ENCODE measurements around the gene CPSF6.

CPSF6 gene

DNA sequence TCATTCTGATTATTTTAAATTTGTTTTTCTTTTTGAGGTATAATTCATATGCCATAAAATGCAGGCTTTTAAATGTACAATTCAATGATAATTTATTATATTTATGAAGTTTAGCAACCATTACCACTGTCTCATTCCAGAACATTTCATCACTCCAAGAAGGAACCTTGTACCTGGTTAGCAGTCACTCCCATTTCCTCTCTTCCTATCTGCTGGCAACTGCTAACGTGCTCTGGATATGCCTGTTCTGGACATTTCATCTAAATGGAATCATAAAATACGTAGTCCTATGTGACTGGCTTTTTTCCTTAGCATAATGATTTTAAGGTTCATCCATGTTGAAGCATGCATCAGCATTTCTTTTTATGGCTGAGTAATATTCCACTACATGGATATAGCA, 15.5 kb downstream of the CPSF6 start:
- in situ Hi-C loops (cut with MboI; ENCODE audit: low sequenced_read_pairs): loop anchor here (10.0 to 25.0 kb wide), 2 partner anchors 100 to 393 kb away; no protein-coding TSS in a partner anchor

GRCh38 chr12:69258655-69259054, 19.3 kb downstream of the CPSF6 start:
- in situ Hi-C loops (cut with MboI; ENCODE audit: low sequenced_read_pairs): loop anchor here (10.0 to 25.0 kb wide), 2 partner anchors 104 to 396 kb away; no protein-coding TSS in a partner anchor

- in situ Hi-C loops (cut with MboI; ENCODE audit: low sequenced_read_pairs): loop anchor here (25.0 kb wide), 1 partner anchor 400 kb away; no protein-coding TSS in a partner anchor
These were observed 23.1 kb downstream of the CPSF6 start for GRCh38 chr12:69262264-69262974.

GRCh38 chr12:69265205-69265604, 25.8 kb downstream of the CPSF6 start:
- in situ Hi-C loops (cut with MboI; ENCODE audit: low sequenced_read_pairs): loop anchor here (25.0 kb wide), 1 partner anchor 403 kb away; no protein-coding TSS in a partner anchor

- in situ Hi-C loops (cut with MboI; ENCODE audit: low sequenced_read_pairs): loop anchor here (25.0 kb wide), 1 partner anchor 403 kb away; no protein-coding TSS in a partner anchor
These were observed 26.3 kb downstream of the CPSF6 start for GRCh38 chr12:69265633-69266032.

- in situ Hi-C loops (cut with MboI; ENCODE audit: low sequenced_read_pairs): loop anchor here (25.0 kb wide), 1 partner anchor 404 kb away; no protein-coding TSS in a partner anchor
These were observed 26.8 kb downstream of the CPSF6 start for GRCh38 chr12:69266036-69266635.

GRCh38 chr12:69269736-69270135, 30.4 kb downstream of the CPSF6 start:
- in situ Hi-C loops (cut with MboI; ENCODE audit: low sequenced_read_pairs): loop anchor here (25.0 kb wide), 1 partner anchor 407 kb away; no protein-coding TSS in a partner anchor

DNA sequence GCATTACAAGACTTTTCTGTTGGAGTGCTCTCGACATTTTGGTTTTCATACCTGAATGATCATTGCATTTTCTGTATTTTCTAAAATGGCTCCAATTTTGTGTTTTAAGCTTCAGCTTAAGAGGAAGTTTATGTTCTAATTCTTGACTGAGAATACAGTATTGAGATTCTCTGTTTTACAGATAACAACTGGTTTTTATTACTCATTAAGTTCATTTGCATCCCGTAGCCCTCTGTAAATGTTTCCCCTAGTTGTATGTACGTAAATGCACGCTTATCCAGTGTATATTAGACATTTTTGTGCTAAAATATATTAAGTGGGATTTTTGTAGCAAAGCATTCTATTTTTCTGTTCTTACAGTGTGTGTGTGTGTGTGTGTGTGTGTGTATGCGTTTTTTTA, 33.1 kb downstream of the CPSF6 start:
- in situ Hi-C loops (cut with MboI; ENCODE audit: low sequenced_read_pairs): loop anchor here (25.0 kb wide), 1 partner anchor 410 kb away; no protein-coding TSS in a partner anchor

DNA sequence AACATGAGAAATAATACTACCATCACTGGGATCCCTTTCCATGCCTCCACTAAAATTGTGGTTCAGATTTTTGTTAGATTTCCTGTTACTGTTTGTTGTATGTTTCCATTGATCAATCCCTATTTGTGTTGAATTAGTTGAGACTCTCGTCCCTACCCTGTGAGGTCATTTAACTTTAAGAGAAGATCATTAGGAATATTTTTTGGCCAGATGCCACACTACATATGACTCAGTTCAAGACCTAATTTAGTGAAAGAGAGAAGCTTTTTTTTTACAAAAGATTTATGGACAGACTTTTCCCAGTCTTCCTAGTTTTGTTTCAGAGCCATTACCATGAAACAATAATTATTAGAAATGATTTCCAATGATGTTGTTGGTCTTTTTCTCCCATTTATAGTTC, 35.5 kb downstream of the CPSF6 start:
- in situ Hi-C loops (cut with MboI; ENCODE audit: low sequenced_read_pairs): loop anchor here (25.0 kb wide), 2 partner anchors 287 to 413 kb away; no protein-coding TSS in a partner anchor

DNA sequence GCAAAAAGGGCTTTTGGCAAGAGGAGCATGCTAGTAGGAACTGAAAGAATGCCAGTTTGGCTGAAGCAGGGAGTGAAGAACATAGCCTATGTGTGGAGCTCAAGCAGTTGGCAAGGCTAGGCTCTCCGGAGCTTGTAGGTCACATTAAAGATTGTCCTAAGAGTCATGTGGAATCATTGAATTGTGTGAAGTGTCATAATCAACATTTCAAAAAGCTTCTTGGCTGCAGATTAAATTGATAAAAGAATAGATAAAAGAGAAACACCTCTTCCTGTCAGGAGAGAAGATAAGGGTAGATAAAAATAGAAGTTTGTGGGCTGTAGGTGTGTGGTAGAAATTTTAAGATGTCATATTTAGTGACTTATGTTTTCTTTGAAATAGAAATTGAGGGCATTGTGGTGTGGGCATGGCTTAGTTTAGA, 36.1 kb downstream of the CPSF6 start:
- in situ Hi-C loops (cut with MboI; ENCODE audit: low sequenced_read_pairs): loop anchor here (25.0 kb wide), 1 partner anchor 287 kb away; no protein-coding TSS in a partner anchor

DNA sequence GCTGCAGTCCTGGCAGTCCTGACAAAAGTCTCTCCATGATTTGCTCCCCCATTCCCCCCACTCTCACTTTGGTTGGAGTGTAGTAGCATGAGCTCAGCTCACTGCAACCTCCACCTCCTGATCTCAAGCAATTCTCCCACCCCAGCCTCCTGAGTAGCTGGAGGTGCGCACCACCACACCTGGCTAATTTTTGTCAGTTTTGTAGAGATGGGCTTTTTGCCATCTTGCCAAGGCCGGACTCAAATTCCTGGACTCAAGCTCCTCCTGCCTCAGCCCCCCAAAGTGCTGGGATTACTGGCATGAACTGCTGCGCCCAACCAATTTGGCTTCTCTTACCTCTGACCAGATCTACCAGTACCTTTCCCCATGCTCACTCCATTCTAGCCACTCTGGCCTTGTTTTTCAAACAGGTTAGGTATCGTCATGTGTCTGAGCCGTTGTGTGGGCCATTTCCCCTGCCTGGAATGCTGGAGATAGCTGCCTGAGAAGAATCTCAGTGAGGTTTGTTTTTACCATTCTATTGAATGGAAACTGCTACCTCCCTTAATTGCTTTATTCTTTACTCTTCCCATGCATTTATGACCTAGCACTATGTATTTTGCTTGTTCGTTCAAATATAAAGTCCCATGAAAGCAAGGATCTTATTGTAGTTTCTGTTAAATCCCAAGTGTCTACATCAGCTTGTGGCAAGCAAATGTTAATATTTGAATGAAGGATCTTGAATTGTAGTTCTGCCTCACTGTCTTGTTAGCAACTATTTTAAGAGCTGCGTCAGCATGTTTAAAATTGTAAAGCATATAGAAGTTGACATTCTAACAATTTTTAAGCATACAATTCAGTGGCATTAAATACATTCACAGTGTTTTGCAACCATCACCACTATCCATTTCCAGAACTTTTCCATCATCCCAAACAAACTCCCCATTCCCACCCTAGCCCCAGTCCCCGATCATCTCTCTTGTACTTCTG, 39.7 kb downstream of the CPSF6 start:
- in situ Hi-C loops (cut with MboI; ENCODE audit: low sequenced_read_pairs): loop anchor here (25.0 kb wide), 1 partner anchor 283 kb away; no protein-coding TSS in a partner anchor

DNA sequence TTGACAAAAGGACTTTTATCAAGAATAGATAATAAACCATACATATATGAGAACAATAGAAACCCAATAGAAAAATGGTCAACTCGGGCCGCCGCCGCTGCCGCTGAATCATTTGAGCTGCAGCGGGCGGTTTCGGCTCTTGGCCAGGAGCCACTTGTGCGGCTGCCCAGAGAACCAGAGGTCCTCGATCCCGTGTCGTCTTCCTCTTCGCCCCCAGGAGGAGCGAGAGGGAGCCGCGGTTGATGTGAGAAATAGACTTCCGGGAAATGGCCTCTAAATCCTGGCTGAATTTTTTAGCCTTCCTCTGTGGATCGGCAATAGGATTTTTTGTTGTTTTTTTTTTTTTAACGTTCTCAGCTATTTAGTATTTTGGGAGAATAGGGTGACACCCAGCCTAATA, 44.8 kb downstream of the CPSF6 start:
- in situ Hi-C loops (cut with MboI; ENCODE audit: low sequenced_read_pairs): loop anchor here (25.0 kb wide), 1 partner anchor 278 kb away; no protein-coding TSS in a partner anchor

DNA sequence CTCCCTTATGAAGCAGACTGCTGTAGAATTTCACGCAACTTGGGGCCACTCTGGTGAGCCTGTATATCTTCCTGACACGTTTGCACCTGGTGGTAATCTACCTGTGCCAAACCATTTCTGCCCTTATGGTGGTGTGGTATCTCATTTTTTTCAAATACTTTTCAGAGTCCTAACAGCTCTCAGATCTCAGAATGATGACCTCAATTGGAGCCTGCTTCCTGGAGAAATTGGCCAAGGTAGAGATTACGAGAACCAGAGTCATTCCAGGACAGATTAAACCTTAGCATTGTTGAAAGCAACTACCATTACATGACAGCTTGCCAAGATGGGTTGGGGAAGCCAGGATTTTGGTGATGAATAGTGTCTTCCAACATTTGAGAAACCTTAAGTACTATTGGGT, 48.2 kb downstream of the CPSF6 start:
- in situ Hi-C loops (cut with MboI; ENCODE audit: low sequenced_read_pairs): loop anchor here (25.0 kb wide), 1 partner anchor 275 kb away; no protein-coding TSS in a partner anchor

DNA sequence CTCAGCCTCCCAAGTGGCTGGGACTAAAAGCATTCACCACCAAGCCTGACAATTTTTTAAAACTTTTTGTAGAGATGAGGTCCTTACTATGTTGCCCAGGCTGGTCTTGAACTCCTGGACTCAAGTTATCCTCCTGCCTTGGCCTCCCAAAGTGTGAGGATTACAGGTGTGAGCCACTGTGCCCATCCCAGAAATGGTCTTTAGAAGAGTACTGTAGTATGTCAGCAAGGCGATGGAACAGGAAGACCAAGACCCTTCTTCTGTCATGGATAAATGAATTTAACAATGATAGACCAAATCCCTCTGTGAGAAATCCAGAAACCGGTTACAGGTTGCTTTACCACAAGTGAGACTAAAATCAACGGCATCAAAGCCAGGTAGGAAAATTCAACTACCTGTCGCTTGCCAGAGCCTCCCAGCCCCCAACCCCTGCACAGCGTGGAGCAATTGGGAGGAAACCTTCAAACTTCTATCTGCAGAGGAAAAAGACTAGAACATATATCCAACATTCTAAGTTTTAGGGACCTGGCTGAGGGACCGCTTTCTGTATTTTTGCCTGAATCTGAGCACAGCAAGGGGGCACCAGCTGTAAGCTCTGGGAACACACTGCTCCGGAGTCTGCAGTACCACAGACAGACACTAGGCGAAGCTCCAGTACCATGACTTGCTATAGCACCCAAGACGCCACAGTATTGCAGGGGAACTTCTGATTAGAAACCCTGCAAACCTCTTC, 51.3 kb downstream of the CPSF6 start:
- in situ Hi-C loops (cut with MboI; ENCODE audit: low sequenced_read_pairs): loop anchor here (25.0 kb wide), 1 partner anchor 272 kb away; no protein-coding TSS in a partner anchor

GRCh38 chr12:69291278-69291593, 51.9 kb downstream of the CPSF6 start:
- in situ Hi-C loops (cut with MboI; ENCODE audit: low sequenced_read_pairs): loop anchor here (25.0 kb wide), 1 partner anchor 271 kb away; no protein-coding TSS in a partner anchor

DNA sequence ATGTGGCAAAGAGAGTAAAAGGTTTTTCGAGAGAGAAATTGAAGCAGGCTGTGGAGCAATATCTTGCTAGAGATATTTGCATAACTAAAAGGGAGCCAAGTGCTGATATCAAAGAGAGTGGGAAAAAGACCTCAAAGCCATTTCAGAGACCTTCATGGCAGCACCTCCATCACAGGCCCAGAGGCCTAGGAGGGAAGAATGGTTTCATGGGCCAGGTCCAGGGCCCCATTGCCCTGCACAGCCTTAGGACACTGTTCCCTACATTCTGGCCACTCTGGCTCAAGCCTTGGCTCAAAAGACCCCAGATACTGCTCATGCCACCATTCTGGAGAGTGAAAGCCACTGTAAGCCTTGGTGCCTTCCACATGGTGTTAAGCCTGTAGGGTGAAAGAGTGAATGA, 58.8 kb downstream of the CPSF6 start:
- in situ Hi-C loops (cut with MboI; ENCODE audit: low sequenced_read_pairs): loop anchor here (25.0 kb wide), 1 partner anchor 264 kb away; no protein-coding TSS in a partner anchor

GRCh38 chr12:69298947-69299346, 59.6 kb downstream of the CPSF6 start:
- in situ Hi-C loops (cut with MboI; ENCODE audit: low sequenced_read_pairs): loop anchor here (25.0 kb wide), 1 partner anchor 263 kb away; no protein-coding TSS in a partner anchor

- in situ Hi-C loops (cut with MboI; ENCODE audit: low sequenced_read_pairs): no loop called here
These were observed 64.9 kb downstream of the CPSF6 start for GRCh38 chr12:69304284-69304683.

DNA sequence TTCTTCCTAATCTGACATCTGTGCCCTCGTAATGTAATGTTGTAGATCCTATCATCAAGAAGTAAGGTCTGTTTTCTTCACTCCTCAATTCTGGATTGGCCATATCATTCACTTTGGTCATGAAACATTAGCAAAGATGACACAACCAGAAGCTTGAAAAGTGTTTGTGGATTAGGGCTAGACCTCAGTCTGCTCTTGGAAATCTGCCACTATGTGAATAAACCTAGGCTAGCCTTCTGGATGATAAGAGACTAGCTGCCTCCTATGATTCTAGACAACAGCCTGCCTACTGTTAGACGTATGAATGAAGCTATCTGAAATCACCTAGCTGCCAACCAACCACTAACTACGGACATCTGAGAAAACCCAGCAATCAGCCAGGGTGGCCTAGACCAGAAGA, 70.1 kb downstream of the CPSF6 start:
- in situ Hi-C loops (cut with MboI; ENCODE audit: low sequenced_read_pairs): no loop called here

DNA sequence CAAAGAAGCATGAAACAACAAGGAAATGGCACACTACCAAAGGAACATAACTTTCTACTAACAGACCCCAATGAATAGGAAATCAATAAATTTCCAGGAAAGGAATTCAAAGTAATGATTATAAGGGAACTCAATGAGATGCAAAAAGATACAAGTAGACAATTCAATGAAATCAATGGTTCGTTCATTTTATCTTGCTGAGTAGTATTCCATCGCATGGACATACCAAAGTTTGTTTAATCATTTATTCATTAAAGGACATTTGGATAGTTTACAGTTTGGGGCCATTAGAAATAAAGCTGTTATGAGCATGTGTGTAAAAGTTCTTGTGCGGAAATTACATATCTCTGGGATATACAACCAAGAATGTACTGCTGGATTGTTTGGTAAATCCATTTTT, 73.8 kb downstream of the CPSF6 start:
- in situ Hi-C loops (cut with MboI; ENCODE audit: low sequenced_read_pairs): no loop called here
